Stimulated activated CD4-positive, alpha-beta T cell treated with anti-CD3 and anti-CD28 coated beads, Interleukin-2, amount 100 ng/mL, for 24 hours (primary cell): ENCODE measurements around the gene RAD51B.

Experiments
- DNase-seq, 2 donors: peaks; one replicate each; pipeline ENCODE4 v3.0.0-alpha.2; 2020

The RAD51B gene

GRCh38 chr14:68668531-68668930, 849.0 kb downstream of the RAD51B start:
- DNase-seq, result no peak

- DNase-seq, result no peak
Measured at GRCh38 chr14:68669111-68669511, 849.5 kb downstream of the RAD51B start.

GRCh38 chr14:68669603-68670358, 850.2 kb downstream of the RAD51B start:
- no peak for DNase-seq

GRCh38 chr14:68670359-68670715, 850.8 kb downstream of the RAD51B start:
- no peak for DNase-seq

- no peak for DNase-seq
Measured at GRCh38 chr14:68671909-68672308, 852.3 kb downstream of the RAD51B start.

GRCh38 chr14:68672609-68673285, 853.2 kb downstream of the RAD51B start:
- no peak for DNase-seq

GRCh38 chr14:68673464-68673863, 853.9 kb downstream of the RAD51B start:
- no peak for DNase-seq

GRCh38 chr14:68674538-68675232, 855.1 kb downstream of the RAD51B start:
- DNase-seq, result no peak

- DNase-seq, result no peak
Measured at GRCh38 chr14:68675233-68675577, 855.6 kb downstream of the RAD51B start.

- DNase-seq, result no peak
Measured at GRCh38 chr14:68676511-68676943, 856.9 kb downstream of the RAD51B start.

- no peak for DNase-seq
Measured at GRCh38 chr14:68677476-68677875, 857.9 kb downstream of the RAD51B start.

GRCh38 chr14:68677901-68678300, 858.3 kb downstream of the RAD51B start:
- DNase-seq, result no peak

GRCh38 chr14:68678471-68678870, 858.9 kb downstream of the RAD51B start:
- no peak for DNase-seq

- no peak for DNase-seq
Measured at GRCh38 chr14:68679301-68679700, 859.7 kb downstream of the RAD51B start.

- DNase-seq, result no peak
Measured at GRCh38 chr14:68679746-68680467, 860.3 kb downstream of the RAD51B start.

GRCh38 chr14:68680541-68681051, 861.0 kb downstream of the RAD51B start:
- no peak for DNase-seq

- DNase-seq, result no peak
Measured at GRCh38 chr14:68681256-68682011, 861.9 kb downstream of the RAD51B start.

- DNase-seq, result peak; percentile 28 to 33
Measured at GRCh38 chr14:68682166-68683103, 862.9 kb downstream of the RAD51B start.

GRCh38 chr14:68683326-68683725, 863.7 kb downstream of the RAD51B start:
- DNase-seq, result no peak

GRCh38 chr14:68684466-68685418, 865.2 kb downstream of the RAD51B start:
- DNase-seq, result no peak
